EH (cell line): Measurements from ENCODE around the gene ABLIM2.

Experiments used
- DNase-seq: peaks from one replicate; pipeline ENCODE4 v3.0.0-alpha.2; 2015; ENCODE audit warnings: low read depth

The ABLIM2 gene

DNA sequence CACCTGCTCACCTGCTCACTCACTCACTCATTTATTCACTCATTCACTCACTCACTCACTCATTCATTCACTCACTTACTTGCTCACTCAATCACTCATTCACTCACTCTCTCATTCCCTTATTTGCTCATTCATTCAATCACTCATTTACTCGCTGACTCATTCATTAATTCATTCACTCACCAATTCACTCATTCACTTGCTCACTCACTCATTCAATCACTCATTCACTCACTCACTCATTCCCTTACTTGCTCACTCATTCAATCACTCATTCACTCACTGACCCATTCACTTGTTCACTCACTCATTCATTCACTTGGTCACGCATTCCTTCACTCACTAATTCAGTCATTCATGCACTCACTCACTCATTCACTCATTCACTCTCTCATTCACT lies 130.2 kb downstream of the ABLIM2 start:
- DNase-seq, result no peak

DNA sequence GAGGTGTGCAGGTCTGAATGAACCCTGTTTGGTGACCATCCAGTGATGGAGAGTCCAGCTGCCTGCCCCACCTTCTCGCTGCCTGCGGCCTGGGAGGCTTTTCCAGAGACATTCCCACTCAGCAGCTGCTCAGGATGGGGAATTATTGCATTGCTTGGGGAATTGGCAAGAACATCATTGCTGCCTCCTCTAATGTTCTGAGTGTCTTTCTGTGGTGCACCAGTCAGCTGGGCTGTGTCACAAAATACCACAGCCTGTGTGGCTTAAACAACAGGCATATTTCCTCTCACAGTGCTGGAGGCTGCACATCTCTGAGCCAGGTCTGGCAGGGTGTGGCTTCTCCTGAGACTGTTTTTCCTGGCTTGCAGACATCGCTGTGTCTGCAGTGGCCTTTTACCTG lies 132.2 kb downstream of the ABLIM2 start:
- DNase-seq, result no peak

DNA sequence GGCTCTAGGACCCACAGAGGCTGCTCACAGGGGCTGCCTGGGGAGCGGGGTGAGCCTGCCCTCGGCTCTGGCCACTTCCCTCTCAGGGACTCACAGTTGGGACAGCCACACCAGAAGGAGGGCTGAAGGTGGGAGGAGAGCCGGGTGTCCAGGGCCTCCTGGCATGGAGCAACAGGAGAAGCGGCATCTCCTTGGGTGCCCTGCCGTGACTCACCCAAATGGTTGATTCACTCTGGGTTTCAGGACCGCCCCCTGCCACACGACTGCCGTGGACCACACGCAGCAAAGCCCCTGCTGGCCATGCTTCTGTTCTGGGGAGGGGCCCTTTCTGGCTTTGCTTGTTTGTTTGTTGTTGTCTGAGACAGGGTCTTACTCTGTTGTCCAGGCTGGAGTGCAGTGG lies 132.9 kb downstream of the ABLIM2 start:
- no peak for DNase-seq

DNA sequence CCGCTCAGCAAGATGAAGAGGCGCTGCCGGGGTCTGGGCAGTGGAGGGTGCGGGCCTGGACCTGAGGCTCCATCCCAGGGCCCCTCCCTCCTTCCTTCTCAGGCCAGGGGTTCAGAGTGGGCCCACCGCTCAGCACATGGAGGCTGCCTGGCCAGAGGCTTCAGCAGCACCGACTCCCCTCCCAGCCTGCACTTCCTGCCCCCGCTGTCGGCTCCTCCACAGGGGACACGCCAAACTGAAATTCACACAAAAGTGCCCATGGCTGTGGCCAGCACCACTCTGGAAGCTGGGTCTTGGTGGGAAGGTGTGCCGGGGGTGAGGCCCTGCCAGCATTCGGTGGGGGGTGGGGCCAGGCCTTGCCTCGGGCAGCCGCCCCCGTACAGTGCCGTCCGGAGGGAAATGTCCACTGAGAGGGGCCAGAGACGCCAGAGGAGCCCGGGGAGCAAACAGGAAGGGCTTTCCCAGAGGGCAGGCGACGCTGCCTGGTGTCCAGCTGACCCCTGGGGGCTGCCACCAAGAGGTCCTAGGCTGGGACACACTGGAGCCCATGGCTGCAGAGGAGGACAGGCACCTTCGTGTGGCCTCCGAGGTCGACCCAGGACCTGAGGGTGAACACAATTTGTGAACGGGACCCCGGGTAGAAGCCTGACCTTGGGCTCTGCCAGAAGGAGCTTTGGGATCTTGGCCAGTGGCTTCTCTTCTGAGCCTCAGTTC lies 134.4 kb downstream of the ABLIM2 start:
- no peak for DNase-seq

DNA sequence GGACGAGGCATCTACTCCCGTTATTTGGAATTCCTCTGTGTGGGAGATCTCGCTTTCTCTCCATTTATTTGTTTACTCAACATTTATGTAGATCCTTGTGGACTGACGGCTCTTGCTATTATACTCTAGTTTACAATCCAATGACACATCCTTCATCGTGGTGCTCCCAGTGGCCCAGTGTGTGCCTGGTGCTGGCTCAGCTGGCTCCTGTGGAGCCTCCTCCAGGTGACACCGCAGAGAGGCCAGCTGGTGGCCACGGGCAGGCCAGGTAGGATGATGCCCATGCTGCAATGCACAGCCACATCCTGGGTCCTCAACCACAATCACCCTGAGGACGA lies 134.9 kb downstream of the ABLIM2 start:
- no peak for DNase-seq

DNA sequence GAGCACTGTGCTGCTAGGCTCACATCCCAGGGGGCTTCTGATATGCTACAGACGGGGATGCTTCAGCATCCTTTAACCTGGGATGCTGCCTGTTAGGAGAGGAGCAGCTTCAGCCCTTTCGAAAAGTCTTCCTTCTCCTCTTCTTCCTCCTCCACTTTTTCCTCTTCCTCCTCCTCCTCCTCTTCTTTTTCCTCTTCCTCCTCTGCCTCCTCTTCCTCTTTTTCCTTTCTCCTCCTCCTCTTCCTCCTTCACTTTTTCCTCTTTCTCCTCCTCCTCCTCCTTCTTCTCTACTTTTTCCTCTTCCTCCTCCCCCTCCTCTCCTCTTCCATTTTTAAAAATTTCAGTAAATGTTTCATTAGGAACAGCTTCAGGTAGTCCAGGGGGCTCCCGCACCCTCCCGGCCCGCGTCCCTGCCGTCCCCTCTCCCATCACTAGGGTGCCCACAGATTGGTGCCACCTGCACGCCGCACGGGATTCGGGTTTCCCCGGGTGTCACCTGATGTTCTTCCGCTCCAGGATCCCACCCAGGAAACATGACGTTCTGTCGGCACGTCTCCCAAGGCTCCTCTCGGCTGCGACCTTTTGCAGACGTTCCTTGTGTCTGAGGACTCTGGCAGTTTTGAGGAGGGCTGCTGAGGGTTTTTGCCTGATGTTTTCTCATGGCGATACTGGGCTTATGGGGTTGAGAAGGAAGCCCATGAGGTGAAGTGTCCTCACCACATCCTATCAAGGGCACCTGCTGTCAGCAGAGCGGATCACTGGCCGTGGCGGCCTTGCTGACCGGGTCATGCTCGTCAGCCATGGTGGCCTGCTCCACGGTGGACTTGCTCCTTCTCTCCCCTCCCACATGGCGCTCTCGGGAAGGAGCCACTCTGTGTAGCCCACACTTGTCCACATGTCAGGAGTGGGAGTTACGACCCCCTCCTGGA lies 135.6 kb downstream of the ABLIM2 start:
- no peak for DNase-seq

DNA sequence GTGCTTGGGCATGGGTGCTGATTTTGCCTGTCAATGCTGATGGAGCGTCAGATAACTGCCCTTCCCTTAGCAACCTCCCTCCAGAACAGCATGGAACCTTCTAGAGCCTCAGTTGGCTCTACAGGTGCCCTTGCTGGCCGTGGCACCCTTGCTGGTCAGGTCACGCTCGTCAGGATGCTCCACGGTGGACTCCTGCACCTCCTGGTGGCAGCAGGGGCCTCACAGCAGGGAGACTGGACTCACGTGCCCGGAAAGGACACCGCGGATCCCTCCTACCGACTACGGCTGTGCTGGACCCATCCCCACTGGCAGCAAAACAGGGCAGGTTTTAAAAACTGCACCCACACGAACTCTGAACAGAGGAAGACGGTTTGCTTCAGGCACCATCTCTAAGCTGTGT lies 136.8 kb downstream of the ABLIM2 start:
- no peak for DNase-seq

DNA sequence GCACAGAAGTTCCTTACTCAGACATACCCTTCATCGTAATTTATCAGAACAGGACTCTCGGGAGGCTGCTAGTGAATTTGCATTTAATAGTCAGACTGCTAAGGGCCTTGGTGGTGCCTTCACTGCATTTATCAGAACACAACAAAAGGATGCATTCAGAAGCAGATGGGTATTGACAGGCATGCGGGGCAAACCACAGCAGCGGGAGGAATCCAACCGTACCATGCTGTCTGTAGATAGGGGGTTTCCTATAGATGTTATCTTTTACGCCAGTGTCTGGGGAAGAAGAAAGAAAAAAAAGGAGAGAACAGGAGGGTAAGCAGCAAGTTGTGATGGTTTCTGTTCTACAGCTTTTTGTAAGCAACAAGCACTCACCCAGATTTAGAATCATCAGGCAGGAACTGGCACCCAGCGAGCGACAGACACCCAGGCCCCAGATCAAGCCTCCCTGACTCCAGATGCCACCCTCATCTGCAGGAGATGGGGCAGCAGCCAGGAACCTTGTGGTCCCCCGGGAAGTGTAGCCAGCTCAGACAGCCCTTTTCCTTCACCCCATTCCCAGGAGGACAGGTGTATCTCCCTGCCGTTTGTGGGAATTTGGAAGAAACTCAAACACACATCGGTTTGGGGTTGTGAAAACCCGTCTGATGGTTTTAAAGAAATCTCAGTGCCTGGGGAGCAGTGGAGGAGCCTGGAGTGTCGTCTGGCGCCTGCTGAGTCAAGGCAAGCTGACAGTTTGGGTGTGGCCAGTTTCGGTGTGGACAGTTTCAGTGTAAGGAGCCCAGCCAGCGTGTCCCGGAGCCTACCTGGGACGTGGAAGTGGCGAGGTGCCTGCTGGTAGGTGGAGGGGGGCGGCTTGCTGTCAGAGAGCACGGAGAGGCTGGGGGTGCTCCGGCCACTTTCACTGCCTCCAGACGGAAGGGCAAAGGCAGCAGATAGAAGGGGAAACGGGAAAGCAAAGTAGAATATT lies 138.9 kb downstream of the ABLIM2 start:
- DNase-seq, result no peak

DNA sequence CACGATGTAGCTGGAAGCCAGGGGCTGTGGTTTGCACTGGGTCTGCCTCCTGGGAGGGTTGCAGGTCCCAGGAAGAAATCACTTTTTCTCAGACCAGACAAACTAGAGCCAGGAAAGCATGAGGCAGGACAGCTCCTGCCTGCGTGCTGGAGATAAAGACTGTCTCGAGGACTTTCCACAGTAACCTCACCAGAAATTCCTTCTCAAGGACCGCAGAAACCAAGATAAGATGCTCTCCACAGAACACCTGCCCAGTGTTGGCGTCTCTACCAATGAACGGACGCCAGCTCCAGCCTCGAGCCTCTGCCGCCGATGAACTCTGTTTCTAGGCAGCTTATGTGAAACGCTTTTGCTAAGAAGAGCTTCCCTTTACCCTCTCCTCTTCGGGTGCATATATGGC lies 142.1 kb downstream of the ABLIM2 start:
- DNase-seq, result no peak

DNA sequence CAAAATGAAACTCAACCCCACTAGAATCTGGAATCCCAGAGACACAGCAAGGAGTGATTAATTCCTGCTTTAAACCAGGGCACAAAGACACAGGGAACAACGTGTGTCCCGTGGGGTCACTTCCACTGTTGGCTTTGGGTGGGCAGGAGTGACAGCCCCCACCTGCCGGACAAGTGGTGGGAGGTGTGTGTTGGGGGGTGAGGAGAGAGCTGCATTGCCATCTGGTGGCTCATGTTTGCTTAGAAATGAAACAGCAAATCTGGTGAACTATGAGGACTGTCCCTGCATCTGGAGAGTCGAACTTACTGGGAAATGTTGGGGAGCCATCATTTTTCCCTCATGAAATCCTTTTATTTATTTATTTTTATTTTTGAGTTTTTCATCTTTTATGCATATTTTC lies 143.1 kb downstream of the ABLIM2 start:
- DNase-seq, result peak; percentile 39

DNA sequence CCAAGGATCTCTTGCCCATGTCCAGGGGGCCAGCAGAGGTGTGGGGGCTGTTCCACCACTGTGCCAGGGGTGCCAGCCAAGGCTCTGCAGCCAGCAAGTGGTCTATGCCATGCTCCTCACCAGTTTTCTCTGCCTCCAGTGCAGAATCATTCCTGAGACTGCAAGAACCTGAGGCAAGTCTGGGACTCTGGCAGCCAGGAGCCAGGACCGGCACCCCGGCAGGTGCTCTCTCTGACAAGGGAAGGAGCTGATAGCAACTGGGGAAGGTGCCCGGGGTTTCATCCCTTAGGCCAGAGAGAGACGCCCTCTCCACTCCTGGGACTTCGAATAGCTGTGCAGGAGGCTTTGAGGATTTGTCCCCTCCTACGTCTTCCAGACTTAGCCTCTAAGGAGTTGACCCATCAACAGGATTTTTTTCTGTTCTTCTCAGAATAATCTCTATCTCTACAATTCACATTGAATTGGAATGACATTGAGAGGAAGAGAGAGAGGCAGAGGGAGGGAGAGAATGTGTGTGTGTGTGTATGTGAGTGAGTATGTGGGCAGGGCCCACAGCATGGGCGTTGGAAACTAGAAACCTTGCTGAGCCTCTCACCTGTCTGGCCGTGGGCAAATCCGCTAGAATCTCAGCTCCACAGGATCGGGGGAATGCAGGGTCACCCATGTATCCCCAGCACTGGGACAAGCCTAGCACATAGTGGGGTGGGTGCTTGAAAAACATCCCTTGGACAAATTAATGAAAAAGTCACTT lies 144.5 kb downstream of the ABLIM2 start:
- no peak for DNase-seq

DNA sequence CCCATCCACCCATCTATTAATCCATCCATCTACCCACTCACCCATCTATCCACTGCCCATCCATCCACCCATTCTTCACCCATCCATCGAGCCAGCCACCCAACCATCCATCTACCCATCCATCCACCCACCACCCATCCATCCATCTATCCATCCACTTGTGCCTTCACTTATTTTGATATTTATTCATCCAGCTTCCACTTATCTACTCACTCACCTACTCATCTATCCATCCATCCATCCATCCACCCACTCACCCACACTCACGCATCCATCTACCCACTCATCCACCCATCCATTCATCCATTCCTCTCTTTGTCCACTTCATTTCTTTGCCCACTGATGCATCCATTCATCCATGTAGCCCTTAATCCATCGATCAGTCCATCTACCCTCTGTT lies 146.1 kb downstream of the ABLIM2 start:
- no peak for DNase-seq

DNA sequence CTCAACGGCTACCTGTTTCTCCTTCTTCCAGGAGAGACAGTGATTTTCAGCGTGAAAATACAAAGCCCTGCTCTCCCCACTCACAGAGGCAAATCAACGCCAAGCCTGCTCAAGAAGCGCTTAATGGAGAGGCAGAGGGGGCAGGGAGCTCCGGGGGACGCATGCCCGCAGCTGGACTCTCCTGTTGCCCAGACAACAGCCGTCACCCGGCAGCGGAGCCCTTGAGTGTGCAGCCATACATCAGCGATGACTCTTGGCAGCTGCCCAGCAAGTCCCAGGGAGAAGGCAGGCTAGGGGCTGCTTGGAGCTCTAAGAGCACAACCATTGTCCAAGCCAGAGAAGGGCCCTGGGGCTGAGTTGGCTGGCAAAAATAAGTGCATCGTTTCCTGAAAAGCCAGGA lies 148.0 kb downstream of the ABLIM2 start:
- DNase-seq, result peak; percentile 55

DNA sequence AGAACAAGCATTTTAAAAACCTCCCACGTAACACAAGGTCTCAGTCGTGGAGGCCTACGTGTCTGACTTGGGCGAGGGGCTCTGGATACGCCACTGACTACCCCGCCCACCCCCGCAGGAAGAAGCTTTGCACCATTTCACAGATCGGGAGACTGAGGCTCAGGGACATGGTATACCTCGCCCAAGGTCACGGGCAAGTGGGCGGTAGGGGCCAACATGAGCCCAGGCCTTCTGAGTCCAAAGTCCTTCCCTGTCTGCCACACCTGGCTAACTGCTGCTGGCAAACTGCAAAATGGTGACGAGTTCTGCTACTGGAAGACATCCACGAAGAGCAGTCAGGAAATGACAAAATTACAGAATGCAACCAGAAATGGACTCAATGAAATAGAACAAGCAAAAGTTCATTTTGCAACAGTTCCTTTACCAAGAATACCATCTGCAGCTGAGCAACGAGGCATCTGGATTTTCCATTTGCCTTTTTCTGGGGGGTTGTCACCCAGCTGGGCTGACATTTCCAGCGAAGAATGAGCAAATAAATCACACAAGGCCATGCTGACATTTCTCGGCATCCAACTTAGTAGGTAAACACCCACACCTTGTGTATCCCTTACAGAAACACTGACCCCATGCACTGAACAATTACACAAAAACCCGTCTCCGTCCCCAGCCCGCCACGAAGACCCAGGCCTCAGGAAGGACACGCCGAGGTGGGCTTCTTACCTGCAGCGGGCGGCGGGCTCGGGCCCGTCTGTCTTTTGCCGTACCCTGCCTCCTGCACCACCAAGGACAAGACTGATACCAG lies 148.7 kb downstream of the ABLIM2 start:
- no peak for DNase-seq

DNA sequence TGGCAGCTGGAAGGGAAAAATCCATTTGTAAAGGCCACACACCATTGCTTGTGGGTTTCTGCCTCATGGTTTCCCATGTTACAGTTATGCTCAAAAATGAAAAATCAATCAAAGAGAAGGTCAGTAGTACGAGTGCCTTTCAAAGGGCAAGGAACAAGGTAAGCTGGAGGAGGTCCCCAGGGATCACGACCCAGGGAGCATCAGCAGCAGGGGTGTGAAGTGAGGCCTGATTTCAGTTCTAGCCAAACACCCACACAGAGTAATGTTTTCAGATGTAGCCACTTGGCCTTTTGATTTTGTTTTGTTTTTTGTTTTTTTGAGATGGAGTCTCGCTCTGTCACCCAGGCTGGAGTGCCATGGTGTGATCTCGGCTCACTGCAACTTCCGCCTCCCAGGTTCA lies 149.5 kb downstream of the ABLIM2 start:
- no peak for DNase-seq

DNA sequence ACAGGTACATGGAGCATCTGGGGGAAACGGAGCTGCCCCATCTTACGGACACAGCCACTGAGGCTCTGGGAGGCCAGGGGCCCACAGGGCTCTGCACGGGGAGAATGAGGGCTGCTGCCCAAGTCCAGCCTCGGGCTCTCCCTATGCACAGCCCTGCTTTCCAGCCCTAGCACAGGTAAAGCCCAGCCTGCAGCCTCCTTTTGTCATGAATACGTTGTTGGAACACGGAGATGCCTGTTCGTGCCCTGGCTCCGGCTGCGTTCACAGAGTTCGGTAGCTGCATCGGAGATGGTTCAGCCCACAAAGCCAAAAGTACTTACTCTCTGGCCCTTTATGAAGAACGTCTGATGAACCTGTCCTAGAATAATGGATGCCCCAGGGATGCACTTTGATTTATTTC lies 150.2 kb downstream of the ABLIM2 start:
- no peak for DNase-seq

DNA sequence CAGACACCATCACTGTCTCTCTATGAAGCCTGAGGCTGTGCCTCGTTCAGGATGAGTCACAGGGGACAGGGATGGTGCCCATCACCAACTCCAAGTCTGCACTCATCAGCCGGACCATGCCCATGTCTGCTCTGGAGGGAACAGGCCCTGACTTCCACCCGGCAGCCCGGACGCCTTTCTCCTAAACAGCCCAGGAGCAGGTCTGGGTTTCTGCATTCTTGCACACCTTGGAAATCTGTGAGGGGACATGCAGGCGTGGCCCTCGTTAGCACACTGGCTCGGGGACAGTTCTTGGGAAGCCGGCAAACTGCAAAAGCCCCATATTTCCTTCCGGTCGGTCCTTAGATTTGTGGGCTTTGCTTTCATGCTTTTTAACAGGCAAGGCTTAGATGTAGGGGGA lies 151.0 kb downstream of the ABLIM2 start:
- no peak for DNase-seq

DNA sequence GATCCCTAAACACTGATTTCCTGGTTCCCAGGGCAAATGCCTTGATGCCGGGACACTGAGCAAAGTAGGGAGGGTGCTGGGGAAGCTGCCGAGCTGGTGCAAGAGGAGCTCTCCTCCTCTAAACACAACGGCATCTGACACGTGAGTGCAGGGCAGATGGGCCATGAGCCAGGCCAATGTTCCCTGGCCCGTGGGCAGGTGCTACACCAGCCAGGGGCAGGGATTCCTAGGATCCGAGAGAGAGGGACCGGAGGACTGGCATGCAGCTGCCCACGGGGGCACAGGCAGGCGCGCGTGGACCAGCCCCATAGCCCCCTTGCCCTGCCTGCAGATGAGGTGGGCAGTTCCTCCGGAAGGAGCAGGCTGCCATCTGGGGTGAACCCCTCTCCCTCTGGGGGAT lies 152.1 kb downstream of the ABLIM2 start:
- DNase-seq, result no peak

DNA sequence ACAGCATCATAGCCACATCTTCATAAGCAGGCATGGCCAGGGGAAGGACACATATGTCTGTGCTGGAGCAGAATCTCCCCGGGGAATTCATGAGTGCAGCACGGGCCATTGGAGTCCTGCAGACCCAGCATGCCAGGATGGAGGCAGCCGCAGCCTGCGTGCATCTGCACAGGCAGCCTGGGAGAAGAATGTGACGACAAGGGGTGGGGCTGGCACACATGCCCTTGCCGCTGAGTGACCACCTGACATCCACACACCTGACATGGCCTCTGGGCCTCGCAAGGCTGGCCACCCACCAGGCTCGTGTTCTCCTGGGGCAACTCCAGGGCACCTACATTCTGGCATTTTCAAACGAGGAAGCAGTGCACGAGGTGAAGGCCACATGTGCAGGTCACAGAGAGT lies 152.8 kb downstream of the ABLIM2 start:
- no peak for DNase-seq

DNA sequence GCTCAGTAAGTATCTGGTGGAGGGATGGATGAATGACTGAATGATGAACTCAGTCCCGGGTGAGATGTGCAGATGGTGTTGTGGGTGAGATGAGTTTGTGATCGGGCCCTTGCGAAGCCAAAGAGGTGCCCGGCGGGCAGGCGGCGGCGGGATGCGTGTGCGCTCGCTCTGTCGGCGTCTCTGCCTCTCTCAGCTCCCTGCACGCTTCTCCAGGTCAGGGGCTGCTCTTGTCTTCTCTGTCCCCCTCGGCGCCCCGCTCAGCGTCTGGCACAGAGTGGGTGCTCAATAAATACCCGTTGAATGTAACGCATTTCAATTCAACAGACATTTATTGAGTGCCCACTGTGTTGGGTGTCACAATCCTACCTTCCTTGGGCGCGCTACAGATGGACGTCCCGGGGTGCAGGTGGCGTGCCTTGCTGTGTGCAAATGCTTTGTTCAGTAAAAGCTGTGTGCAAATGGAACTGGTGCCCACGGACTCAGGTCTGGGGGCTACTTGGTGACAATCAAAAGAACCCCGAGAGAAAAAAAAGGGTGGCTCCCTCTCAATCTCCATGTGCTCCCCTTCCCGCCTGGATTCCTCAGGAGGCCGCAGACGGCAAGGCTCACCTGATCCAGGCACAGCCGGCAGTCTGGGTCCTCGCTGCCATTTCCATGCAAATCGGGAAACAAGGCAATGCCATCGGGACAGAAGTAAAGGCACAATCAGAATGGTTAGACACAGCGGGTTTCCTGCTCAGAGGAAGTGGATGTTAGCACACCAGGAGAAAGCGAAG lies 153.4 kb downstream of the ABLIM2 start:
- DNase-seq, result no peak
